Endodermal cell (in vitro differentiated cells): Measurements from ENCODE around the gene SSH2. TPM values are rescaled to one million over a fixed set of nuclear protein-coding genes. Genes with fewer than 3 reads are reported as not detected.

Experiments
- DNase-seq: peaks from one replicate; pipeline ENCODE4 v3.0.0-alpha.2; 2017
- H3K27ac ChIP-seq: 2 replicates; pipeline ENCODE4 v1.5.1; 2013; ENCODE audit warnings: mild to moderate bottlenecking, low read depth, low read length, moderate library complexity
- H3K27me3 ChIP-seq: 2 replicates; pipeline ENCODE4 v1.6.1; 2013; ENCODE audit warnings: mild to moderate bottlenecking, low read length, moderate library complexity; ENCODE audit not compliant: insufficient read depth, control insufficient read depth, poor library complexity, severe bottlenecking
- H3K36me3 ChIP-seq: 2 replicates; pipeline ENCODE4 v1.7.0; 2013; ENCODE audit warnings: mild to moderate bottlenecking, low read length, moderate library complexity; ENCODE audit not compliant: control insufficient read depth, insufficient read depth
- H3K4me1 ChIP-seq: one replicate; pipeline ENCODE4 v1.7.0; 2013; ENCODE audit warnings: low read length; ENCODE audit not compliant: control insufficient read depth, insufficient read depth
- H3K4me3 ChIP-seq: 2 replicates; pipeline ENCODE4 v1.5.1; 2013; ENCODE audit warnings: mild to moderate bottlenecking, low read length, moderate library complexity
- H3K9ac ChIP-seq: 2 replicates; pipeline ENCODE4 v1.6.1; 2013; ENCODE audit warnings: mild to moderate bottlenecking, low read length, moderate library complexity; ENCODE audit not compliant: poor library complexity, severe bottlenecking; ENCODE audit errors: extremely low read depth
- H3K9me3 ChIP-seq: 2 replicates; pipeline ENCODE4 v1.6.1; 2013; ENCODE audit warnings: mild to moderate bottlenecking, low read length, moderate library complexity; ENCODE audit not compliant: control insufficient read depth
- H3K27ac Mint-ChIP-seq: 2 replicates; pipeline ENCODE4 v1.8.0; 2020; ENCODE audit warnings: mixed read lengths
- H3K27me3 Mint-ChIP-seq: 2 replicates; pipeline ENCODE4 v1.8.0; 2021; ENCODE audit warnings: mild to moderate bottlenecking, mixed read lengths; ENCODE audit not compliant: insufficient read depth
- H3K36me3 Mint-ChIP-seq: 2 replicates; pipeline ENCODE4 v1.8.0; 2020; ENCODE audit warnings: low read depth, mixed read lengths
- H3K4me1 Mint-ChIP-seq: 2 replicates; pipeline ENCODE4 v1.8.0; 2020; ENCODE audit warnings: mixed read lengths
- H3K4me3 Mint-ChIP-seq: 2 replicates; pipeline ENCODE4 v1.8.0; 2020; ENCODE audit warnings: mild to moderate bottlenecking, moderate library complexity, mixed read lengths
- H3K9me3 Mint-ChIP-seq: 2 replicates; pipeline ENCODE4 v1.8.0; 2020; ENCODE audit warnings: mild to moderate bottlenecking, mixed read lengths
- CTCF ChIP-seq: fragments of 200-600 bp; sonication (generic); conservative IDR thresholded peaks from 2 replicates; pipeline ENCODE4 v1.5.0; 2021; ENCODE audit warnings: antibody characterized with exemption, mild to moderate bottlenecking
- WGBS, 2 experiments: methylation state at CpG; one replicate each; pipeline versions ENCODE4 v1.1.5 to v1.1.7; 2013; ENCODE audit warnings: missing lambda C conversion rate in 2 of 2, mixed read lengths in 1 of 2; ENCODE audit not compliant: insufficient coverage in 1 of 2, insufficient read length in 1 of 2; 5-methylcytosine and 5-hydroxymethylcytosine counted together
- total RNA-seq, 2 donors: library from RNA; stranded (reverse); fragmentation: NEBNext Ultra II Directional in 1 of 2; extraction: Animal tissue kit (Norgen Biotek cat#: 25700) in 1 of 2; gene quantifications; 2 replicates in 1 of 2; 3 replicates in 1 of 2; pipeline ENCODE4 v1.2.1, GENCODE V29; 2021

The SSH2 gene
- total RNA-seq, 2 donors from 2014 or later: 11.3 to 13.5 TPM

DNA sequence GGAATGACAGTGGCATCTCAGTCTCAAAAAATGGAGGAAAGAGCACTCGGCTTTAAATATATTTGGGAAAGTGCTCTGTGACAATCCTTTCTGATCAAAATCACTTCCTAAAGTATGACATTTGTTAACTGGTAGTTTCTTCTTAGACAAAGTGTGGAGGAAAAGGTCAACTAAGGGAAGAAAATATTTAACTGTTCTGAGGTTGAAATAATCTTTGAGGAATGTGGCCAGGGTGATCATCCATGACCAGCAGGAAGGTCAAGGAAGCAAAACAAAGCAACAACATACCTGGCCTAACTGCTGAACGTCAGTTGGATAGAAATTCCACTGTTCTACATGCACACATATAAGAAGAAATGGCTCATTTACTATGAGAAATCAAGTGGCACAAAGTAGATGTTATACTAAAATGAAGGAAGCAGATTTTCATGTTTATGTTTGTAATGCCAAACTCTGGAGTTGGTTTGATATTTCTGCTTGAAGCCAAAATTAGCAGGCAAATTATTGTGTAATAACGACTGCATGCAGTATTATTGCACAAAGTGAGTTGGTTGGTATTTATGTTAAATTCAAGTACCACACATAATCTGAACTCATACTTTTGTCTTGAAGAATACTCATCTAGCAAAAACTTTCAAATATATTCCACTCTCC, 220.0 kb downstream of the SSH2 start:
- Mint-ChIP-seq H3K27ac (peak overlapping the region; percentile 37), H3K9me3 (no peaks in the 10 kb centered on the region), H3K4me3 (no peak overlapping the region), H3K36me3 (no peaks in the 10 kb centered on the region), H3K27me3 (no peaks in the 10 kb centered on the region), H3K4me1 (peaks cover 6% of the 10 kb centered on the region)
- TF ChIP-seq CTCF: no peak
- H3K4me1 ChIP-seq: no peaks in the 10 kb centered on the region
- no peaks in the 10 kb centered on the region for H3K9me3 ChIP-seq
- H3K27me3 ChIP-seq: no peaks in the 10 kb centered on the region
- no peak overlapping the region for H3K9ac ChIP-seq
- WGBS, 2 experiments: 90 to 91% methylated on average over 2 to 3 of the region's 3 CpGs
- DNase-seq: no peak
- no peaks in the 10 kb centered on the region for H3K36me3 ChIP-seq
- H3K4me3 ChIP-seq: no peak overlapping the region
- no peak overlapping the region for H3K27ac ChIP-seq

DNA sequence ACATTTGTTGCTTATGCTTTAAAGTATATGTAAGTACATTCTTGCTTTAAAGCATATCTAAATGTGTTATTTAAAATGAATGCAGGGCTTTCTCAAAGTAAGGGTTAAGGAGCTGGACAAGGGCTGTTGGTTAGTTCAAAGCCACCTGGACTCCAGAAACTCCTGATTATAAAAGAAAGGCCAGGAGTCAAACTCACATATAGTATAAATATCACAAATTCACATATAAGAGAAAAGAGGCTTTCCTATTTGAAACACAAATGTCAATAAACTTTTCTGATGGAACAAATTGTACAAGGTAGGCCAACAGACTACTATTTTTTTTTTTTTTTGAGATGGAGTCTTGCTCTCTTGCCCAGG, 222.8 kb downstream of the SSH2 start:
- Histone ChIP-seq H3K36me3 (no peaks in the 10 kb centered on the region), H3K4me3 (no peak overlapping the region), H3K27ac (no peak overlapping the region), H3K9me3 (no peaks in the 10 kb centered on the region), H3K4me1 (no peaks in the 10 kb centered on the region), H3K9ac (no peak overlapping the region), H3K27me3 (no peaks in the 10 kb centered on the region)
- Mint-ChIP-seq H3K36me3 (no peaks in the 10 kb centered on the region), H3K4me1 (peaks cover 6% of the 10 kb centered on the region), H3K27ac (no peak overlapping the region), H3K4me3 (no peak overlapping the region), H3K9me3 (no peaks in the 10 kb centered on the region), H3K27me3 (no peaks in the 10 kb centered on the region)
- no peak for DNase-seq
- no peak for TF ChIP-seq CTCF

- Mint-ChIP-seq H3K9me3 (no peaks in the 10 kb centered on the region), H3K27ac (no peak overlapping the region), H3K4me3 (no peak overlapping the region), H3K4me1 (peaks cover 5% of the 10 kb centered on the region), H3K36me3 (no peaks in the 10 kb centered on the region), H3K27me3 (no peaks in the 10 kb centered on the region)
- Histone ChIP-seq H3K9ac (no peak overlapping the region), H3K4me1 (no peaks in the 10 kb centered on the region), H3K4me3 (no peak overlapping the region), H3K36me3 (no peaks in the 10 kb centered on the region), H3K27ac (no peak overlapping the region), H3K9me3 (no peaks in the 10 kb centered on the region), H3K27me3 (no peaks in the 10 kb centered on the region)
- DNase-seq: no peak
- no peak for TF ChIP-seq CTCF
Observed at GRCh38 chr17:29706045-29706431, 224.0 kb downstream of the SSH2 start.
